ENCODE measurements around the gene STK11IP.

DNA sequence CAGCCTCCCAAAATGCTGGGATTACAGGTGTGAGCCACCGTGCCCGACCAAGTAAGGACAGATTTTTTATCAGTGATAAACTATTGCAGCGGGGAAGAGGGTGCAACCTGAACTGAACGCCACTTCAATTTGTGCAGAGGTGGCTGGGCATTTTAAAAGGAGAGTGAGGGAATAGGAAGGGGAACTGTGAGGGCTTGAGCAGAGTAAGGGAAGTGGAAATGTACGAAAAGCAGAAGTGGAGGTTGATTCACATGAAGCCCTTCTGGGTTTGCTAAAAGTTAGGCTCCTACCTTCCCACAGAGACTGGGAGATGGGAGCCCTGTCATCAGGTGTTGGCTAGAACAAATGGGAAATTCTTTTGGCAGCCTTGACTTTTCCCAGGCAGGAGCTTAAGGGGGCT is 6.1 kb downstream of the STK11IP start:
- TF ChIP-seq, protein P1, sequence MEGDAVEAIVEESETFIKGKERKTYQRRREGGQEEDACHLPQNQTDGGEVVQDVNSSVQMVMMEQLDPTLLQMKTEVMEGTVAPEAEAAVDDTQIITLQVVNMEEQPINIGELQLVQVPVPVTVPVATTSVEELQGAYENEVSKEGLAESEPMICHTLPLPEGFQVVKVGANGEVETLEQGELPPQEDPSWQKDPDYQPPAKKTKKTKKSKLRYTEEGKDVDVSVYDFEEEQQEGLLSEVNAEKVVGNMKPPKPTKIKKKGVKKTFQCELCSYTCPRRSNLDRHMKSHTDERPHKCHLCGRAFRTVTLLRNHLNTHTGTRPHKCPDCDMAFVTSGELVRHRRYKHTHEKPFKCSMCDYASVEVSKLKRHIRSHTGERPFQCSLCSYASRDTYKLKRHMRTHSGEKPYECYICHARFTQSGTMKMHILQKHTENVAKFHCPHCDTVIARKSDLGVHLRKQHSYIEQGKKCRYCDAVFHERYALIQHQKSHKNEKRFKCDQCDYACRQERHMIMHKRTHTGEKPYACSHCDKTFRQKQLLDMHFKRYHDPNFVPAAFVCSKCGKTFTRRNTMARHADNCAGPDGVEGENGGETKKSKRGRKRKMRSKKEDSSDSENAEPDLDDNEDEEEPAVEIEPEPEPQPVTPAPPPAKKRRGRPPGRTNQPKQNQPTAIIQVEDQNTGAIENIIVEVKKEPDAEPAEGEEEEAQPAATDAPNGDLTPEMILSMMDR (conservative IDR thresholded peaks at IDR 0.05; ENCODE audit: low read depth, low read length) = no peak
- TF ChIP-seq POLR2A (IDR thresholded peaks at IDR 0.05; ENCODE audit: low read depth, low read length) = no peak
- no peak for TF ChIP-seq SMC3 (IDR thresholded peaks at IDR 0.05; ENCODE audit: low read depth, low read length)
- no peak for TF ChIP-seq MAFK (IDR thresholded peaks at IDR 0.05; ENCODE audit: low read depth, low read length)
- TF ChIP-seq CHD1 (IDR thresholded peaks at IDR 0.05; ENCODE audit: low read depth, low read length) = no peak
- no peak for TF ChIP-seq MXI1 (IDR thresholded peaks at IDR 0.05; ENCODE audit: borderline replicate concordance, low read depth, low read length)
- TF ChIP-seq, protein P2, sequence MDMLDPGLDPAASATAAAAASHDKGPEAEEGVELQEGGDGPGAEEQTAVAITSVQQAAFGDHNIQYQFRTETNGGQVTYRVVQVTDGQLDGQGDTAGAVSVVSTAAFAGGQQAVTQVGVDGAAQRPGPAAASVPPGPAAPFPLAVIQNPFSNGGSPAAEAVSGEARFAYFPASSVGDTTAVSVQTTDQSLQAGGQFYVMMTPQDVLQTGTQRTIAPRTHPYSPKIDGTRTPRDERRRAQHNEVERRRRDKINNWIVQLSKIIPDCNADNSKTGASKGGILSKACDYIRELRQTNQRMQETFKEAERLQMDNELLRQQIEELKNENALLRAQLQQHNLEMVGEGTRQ (IDR thresholded peaks at IDR 0.05; ENCODE audit: low read depth, low read length) = no peak
- TF ChIP-seq, protein P3, sequence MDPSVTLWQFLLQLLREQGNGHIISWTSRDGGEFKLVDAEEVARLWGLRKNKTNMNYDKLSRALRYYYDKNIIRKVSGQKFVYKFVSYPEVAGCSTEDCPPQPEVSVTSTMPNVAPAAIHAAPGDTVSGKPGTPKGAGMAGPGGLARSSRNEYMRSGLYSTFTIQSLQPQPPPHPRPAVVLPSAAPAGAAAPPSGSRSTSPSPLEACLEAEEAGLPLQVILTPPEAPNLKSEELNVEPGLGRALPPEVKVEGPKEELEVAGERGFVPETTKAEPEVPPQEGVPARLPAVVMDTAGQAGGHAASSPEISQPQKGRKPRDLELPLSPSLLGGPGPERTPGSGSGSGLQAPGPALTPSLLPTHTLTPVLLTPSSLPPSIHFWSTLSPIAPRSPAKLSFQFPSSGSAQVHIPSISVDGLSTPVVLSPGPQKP (IDR thresholded peaks at IDR 0.05; ENCODE audit: borderline replicate concordance, low read depth, low read length) = no peak
- TF ChIP-seq MAZ (IDR thresholded peaks at IDR 0.05; ENCODE audit: borderline replicate concordance, low read depth, low read length) = no peak
- TF ChIP-seq CEBPB (IDR thresholded peaks at IDR 0.05; ENCODE audit: low read depth, low read length) = no peak

Data from IMR-90 (cell line).